Measurements from ENCODE around the gene CCDC141.
"Not testable (repeated sequence)": the region's sequence is repeated elsewhere in the genome, so short reads cannot be mapped to it uniquely, and the experiment has no call there.

Gene CCDC141

GRCh38 chr2:179036353-179036905, 13.5 kb downstream of the CCDC141 start:
- DNase-seq (ENCODE audit: low read depth in 3 of 3) = no peak

GRCh38 chr2:179031731-179032408, 18.1 kb downstream of the CCDC141 start:
- peak in 1 of 3 experiments; percentile 12 for DNase-seq (ENCODE audit: low read depth in 3 of 3)

- DNase-seq (ENCODE audit: low read depth in 3 of 3) = no peak
Measured at GRCh38 chr2:179024445-179024844, 25.5 kb downstream of the CCDC141 start.

GRCh38 chr2:179022685-179023084, 27.3 kb downstream of the CCDC141 start:
- DNase-seq (ENCODE audit: low read depth in 3 of 3) = no peak

GRCh38 chr2:179021258-179021657, 28.7 kb downstream of the CCDC141 start:
- DNase-seq (ENCODE audit: low read depth in 3 of 3) = no peak

GRCh38 chr2:179020156-179020750, 29.7 kb downstream of the CCDC141 start:
- peak; percentile 17 to 49 (median 20) for DNase-seq (ENCODE audit: low read depth in 3 of 3)

GRCh38 chr2:179019260-179019659, 30.7 kb downstream of the CCDC141 start:
- DNase-seq (ENCODE audit: low read depth in 3 of 3) = no peak

GRCh38 chr2:179017773-179018357, 32.1 kb downstream of the CCDC141 start:
- DNase-seq (ENCODE audit: low read depth in 3 of 3) = no peak

GRCh38 chr2:179014189-179014588, 35.7 kb downstream of the CCDC141 start:
- not testable (repeated sequence) for DNase-seq (ENCODE audit: low read depth in 3 of 3)

- DNase-seq (ENCODE audit: low read depth in 3 of 3) = no peak
Measured at GRCh38 chr2:179005976-179006375, 44.0 kb downstream of the CCDC141 start.

GRCh38 chr2:178999476-178999875, 50.5 kb downstream of the CCDC141 start:
- DNase-seq (ENCODE audit: low read depth in 3 of 3) = no peak

GRCh38 chr2:178998539-178998938, 51.4 kb downstream of the CCDC141 start:
- DNase-seq (ENCODE audit: low read depth in 3 of 3) = no peak

- DNase-seq (ENCODE audit: low read depth in 3 of 3) = no peak
Measured at GRCh38 chr2:178997477-178997876, 52.5 kb downstream of the CCDC141 start.

GRCh38 chr2:178997067-178997466, 52.9 kb downstream of the CCDC141 start:
- no peak for DNase-seq (ENCODE audit: low read depth in 3 of 3)

- no peak for DNase-seq (ENCODE audit: low read depth in 3 of 3)
Measured at GRCh38 chr2:178994264-178994663, 55.7 kb downstream of the CCDC141 start.

- DNase-seq (ENCODE audit: low read depth in 3 of 3) = no peak
Measured at GRCh38 chr2:178993788-178994187, 56.1 kb downstream of the CCDC141 start.

- DNase-seq (ENCODE audit: low read depth in 3 of 3) = not testable (repeated sequence)
Measured at GRCh38 chr2:178992719-178993118, 57.2 kb downstream of the CCDC141 start.

- no peak for DNase-seq (ENCODE audit: low read depth in 3 of 3)
Measured at GRCh38 chr2:178990533-178991241, 59.2 kb downstream of the CCDC141 start.

- DNase-seq (ENCODE audit: low read depth in 3 of 3) = not testable (repeated sequence)
Measured at GRCh38 chr2:178989424-178989823, 60.5 kb downstream of the CCDC141 start.

GRCh38 chr2:178982652-178983051, 67.3 kb downstream of the CCDC141 start:
- DNase-seq (ENCODE audit: low read depth in 3 of 3) = not testable (repeated sequence)

- no peak for DNase-seq (ENCODE audit: low read depth in 3 of 3)
Measured at GRCh38 chr2:178980815-178981214, 69.1 kb downstream of the CCDC141 start.

GRCh38 chr2:178978667-178979066, 71.3 kb downstream of the CCDC141 start:
- DNase-seq (ENCODE audit: low read depth in 3 of 3) = no peak
